Astrocyte (in vitro differentiated cells and primary cell): ENCODE data around the gene CCDC71.

ENCODE experiments used
- EZH2 ChIP-seq: IDR thresholded peaks from 2 replicates; pipeline ENCODE4 v1.6.1; 2012; ENCODE audit warnings: mild to moderate bottlenecking, low read length, inconsistent platforms; ENCODE audit not compliant: insufficient read depth
- TF ChIP-seq, protein P1 (sequence below): IDR thresholded peaks from 2 replicates; pipeline ENCODE4 v1.5.1; 2011; ENCODE audit warnings: low read depth, mild to moderate bottlenecking, inconsistent platforms, low read length, moderate library complexity; ENCODE audit not compliant: insufficient read depth

DNA sequence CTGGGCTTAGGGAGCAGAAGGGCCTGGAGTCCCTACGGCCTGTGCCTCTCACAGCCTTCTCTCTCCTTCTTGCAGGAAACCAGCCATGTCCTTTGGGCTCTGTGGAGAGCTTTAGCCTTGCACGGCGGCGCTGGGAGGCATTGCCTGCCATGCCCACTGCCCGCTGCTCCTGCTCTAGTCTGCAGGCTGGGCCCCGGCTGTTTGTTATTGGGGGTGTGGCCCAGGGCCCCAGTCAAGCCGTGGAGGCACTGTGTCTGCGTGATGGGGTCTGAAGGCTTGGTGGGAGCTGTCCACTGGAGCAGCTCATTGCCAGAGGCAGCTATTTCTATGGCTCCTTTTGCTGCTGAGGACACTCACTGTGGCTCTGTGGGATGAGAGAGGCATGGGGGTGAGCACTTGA lies 9.4 kb upstream of the CCDC71 start:
- TF ChIP-seq, protein P1, sequence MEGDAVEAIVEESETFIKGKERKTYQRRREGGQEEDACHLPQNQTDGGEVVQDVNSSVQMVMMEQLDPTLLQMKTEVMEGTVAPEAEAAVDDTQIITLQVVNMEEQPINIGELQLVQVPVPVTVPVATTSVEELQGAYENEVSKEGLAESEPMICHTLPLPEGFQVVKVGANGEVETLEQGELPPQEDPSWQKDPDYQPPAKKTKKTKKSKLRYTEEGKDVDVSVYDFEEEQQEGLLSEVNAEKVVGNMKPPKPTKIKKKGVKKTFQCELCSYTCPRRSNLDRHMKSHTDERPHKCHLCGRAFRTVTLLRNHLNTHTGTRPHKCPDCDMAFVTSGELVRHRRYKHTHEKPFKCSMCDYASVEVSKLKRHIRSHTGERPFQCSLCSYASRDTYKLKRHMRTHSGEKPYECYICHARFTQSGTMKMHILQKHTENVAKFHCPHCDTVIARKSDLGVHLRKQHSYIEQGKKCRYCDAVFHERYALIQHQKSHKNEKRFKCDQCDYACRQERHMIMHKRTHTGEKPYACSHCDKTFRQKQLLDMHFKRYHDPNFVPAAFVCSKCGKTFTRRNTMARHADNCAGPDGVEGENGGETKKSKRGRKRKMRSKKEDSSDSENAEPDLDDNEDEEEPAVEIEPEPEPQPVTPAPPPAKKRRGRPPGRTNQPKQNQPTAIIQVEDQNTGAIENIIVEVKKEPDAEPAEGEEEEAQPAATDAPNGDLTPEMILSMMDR, result no peak
- TF ChIP-seq EZH2, result no peak
